Vagina (tissue), 2 donors: ENCODE data around the gene ZNF488. TPM values are rescaled to one million over a fixed set of nuclear protein-coding genes. Genes with fewer than 3 reads are reported as not detected.
"Not testable (repeated sequence)": the region's sequence is repeated elsewhere in the genome, so short reads cannot be mapped to it uniquely, and the experiment has no call there.

Experiments
- DNase-seq, 2 donors: peaks; one replicate each; pipeline ENCODE4 v3.0.0-alpha.2; 2017; ENCODE audit errors: extremely low spot score in 2 of 2
- H3K27ac ChIP-seq: fragments of 200-600 bp; sonication (generic); one replicate; pipeline ENCODE4 v1.5.1; 2019
- H3K27me3 ChIP-seq: fragments of 200-600 bp; sonication (generic); one replicate; pipeline ENCODE4 v1.5.1; 2019
- H3K36me3 ChIP-seq, 2 donors: fragments of 200-600 bp; sonication (generic); one replicate each; pipeline ENCODE4 v1.5.1; 2017 to 2019
- H3K4me1 ChIP-seq: fragments of 200-600 bp; sonication (generic); one replicate; pipeline ENCODE4 v1.5.1; 2019
- H3K4me3 ChIP-seq, 2 donors: fragments of 200-600 bp; sonication (generic); 1 replicate in 1 of 2; 2 replicates in 1 of 2; pipeline ENCODE4 v1.5.1; 2016 to 2019
- H3K9me3 ChIP-seq: fragments of 200-600 bp; sonication (generic); one replicate; pipeline ENCODE4 v1.5.1; 2019
- POLR2A ChIP-seq, 2 donors: fragments of 450-650 bp; IDR thresholded peaks; one replicate each; pipeline ENCODE4 v1.6.1; 2017; ENCODE audit warnings: antibody characterized with exemption in 2 of 2, mild to moderate bottlenecking in 2 of 2, moderate library complexity in 2 of 2
- POLR2AphosphoS5 ChIP-seq, 2 donors: sonication (generic); formaldehyde crosslinking; IDR thresholded peaks; one replicate each; pipeline ENCODE4 v1.9.0; 2017; ENCODE audit warnings: antibody characterized with exemption in 2 of 2, mild to moderate bottlenecking in 2 of 2, low read depth in 1 of 2; ENCODE audit not compliant: insufficient read depth in 1 of 2
- intact Hi-C: fragments of 100-400 bp; cut with DNase I; formaldehyde crosslinking; loops from one replicate; pipeline ENCODE4 v1.15.1; 2023
- total RNA-seq: library from RNA; depleted of rRNA; stranded (reverse); fragments of >200 nt; gene quantifications from one replicate; pipeline ENCODE4 v1.2.3, GENCODE V29; 2016
- TF ChIP-seq, protein P1 (sequence below), 3 experiments: fragments of 450-650 bp in 2 of 3; fragments of 200-600 bp in 1 of 3; sonication (generic) in 1 of 3; IDR thresholded peaks; one replicate each; pipeline ENCODE4 v1.5.1; 2017 to 2019; ENCODE audit warnings: antibody characterized with exemption in 3 of 3, mild to moderate bottlenecking in 2 of 3, moderate library complexity in 2 of 3

ZNF488 gene
- total RNA-seq, 1 donor from 2014 or later, result not detected

DNA sequence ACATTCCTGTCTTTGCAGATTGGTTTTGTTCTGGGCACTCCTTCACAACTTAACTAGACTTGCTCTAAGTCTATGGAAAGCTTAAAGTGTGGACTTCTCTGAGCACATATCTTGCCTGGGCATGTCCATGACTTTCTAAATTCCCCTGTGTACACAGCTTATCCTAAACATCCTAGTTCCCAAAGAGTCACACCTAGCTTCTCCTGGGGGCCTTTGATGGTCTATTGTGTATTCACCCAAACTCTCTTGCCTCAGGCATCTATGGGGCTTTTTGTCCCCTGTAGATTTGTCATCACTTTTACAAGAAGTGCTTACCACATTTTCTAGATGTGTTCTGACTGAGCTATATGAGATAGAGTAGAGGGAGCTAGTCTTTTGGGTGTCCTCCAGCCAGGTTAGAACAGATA lies 12.2 kb upstream of the ZNF488 start:
- TF ChIP-seq POLR2A (IDR thresholded peaks at IDR 0.05), result no peak
- TF ChIP-seq, protein P1, sequence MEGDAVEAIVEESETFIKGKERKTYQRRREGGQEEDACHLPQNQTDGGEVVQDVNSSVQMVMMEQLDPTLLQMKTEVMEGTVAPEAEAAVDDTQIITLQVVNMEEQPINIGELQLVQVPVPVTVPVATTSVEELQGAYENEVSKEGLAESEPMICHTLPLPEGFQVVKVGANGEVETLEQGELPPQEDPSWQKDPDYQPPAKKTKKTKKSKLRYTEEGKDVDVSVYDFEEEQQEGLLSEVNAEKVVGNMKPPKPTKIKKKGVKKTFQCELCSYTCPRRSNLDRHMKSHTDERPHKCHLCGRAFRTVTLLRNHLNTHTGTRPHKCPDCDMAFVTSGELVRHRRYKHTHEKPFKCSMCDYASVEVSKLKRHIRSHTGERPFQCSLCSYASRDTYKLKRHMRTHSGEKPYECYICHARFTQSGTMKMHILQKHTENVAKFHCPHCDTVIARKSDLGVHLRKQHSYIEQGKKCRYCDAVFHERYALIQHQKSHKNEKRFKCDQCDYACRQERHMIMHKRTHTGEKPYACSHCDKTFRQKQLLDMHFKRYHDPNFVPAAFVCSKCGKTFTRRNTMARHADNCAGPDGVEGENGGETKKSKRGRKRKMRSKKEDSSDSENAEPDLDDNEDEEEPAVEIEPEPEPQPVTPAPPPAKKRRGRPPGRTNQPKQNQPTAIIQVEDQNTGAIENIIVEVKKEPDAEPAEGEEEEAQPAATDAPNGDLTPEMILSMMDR (IDR thresholded peaks at IDR 0.05), result no peak
- TF ChIP-seq POLR2AphosphoS5 (IDR thresholded peaks at IDR 0.05; ENCODE audit: insufficient read depth in 1 of 2, low read depth in 1 of 2), result peak in 1 of 2 donors; percentile 55
- Histone ChIP-seq H3K36me3 (no peaks in the 10 kb centered on the region), H3K4me3 (no peak overlapping the region), H3K27ac (no peak overlapping the region), H3K27me3 (no peaks in the 10 kb centered on the region), H3K9me3 (no peaks in the 10 kb centered on the region), H3K4me1 (no peaks in the 10 kb centered on the region)
- intact Hi-C loops, result no loop called here
- peak in 1 of 2 donors; percentile 42 for DNase-seq

DNA sequence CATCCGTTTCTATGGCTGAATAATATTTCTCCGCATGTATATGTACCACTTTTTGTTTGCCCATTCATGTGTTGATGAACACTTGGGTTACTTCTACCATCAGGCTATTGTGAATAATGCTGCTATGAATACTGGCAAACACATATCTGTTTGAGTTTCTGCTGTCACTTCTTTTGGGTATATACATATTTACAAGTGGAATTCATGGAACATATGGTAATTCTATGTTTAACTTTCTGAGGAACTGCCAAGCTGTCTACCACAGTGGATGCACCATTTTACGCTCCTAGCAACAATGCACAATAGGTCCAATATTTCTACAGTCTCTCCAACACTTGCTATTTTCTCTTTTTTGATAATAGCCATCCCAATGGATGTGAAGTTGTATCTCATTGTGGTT lies 5.5 kb upstream of the ZNF488 start:
- Histone ChIP-seq H3K4me3 (no peak overlapping the region), H3K9me3 (no peaks in the 10 kb centered on the region), H3K27ac (no peak overlapping the region), H3K27me3 (no peaks in the 10 kb centered on the region), H3K36me3 (no peaks in the 10 kb centered on the region), H3K4me1 (no peaks in the 10 kb centered on the region)
- TF ChIP-seq, protein P1 (IDR thresholded peaks at IDR 0.05), result no peak
- TF ChIP-seq POLR2AphosphoS5 (IDR thresholded peaks at IDR 0.05; ENCODE audit: insufficient read depth in 1 of 2, low read depth in 1 of 2) (no peak), POLR2A (IDR thresholded peaks at IDR 0.05) (no peak)
- intact Hi-C loops, result no loop called here
- no peak for DNase-seq

DNA sequence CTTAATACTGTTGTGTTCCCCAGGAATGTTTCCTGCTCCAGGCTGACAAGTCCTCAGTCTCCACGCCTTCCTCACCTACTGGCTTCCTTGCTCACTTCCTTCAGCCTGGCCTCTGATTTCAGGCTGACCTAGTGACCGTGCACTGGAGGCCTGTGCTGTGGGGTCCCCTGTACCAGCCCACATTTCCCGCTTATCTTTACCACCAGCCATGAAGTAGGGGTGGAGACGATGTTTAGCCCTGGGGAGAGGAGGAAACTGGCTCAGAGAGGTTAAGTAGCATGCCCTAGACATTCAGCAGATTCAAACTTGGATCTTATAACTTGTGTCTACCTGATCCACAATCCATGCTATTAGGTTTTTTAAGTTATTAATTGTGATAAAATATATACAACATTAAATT lies 4.8 kb upstream of the ZNF488 start:
- Histone ChIP-seq H3K27ac (no peak overlapping the region), H3K4me1 (peaks cover 1% of the 10 kb centered on the region), H3K36me3 (no peaks in the 10 kb centered on the region), H3K27me3 (no peaks in the 10 kb centered on the region), H3K9me3 (no peaks in the 10 kb centered on the region), H3K4me3 (no peak overlapping the region)
- DNase-seq, result peak in 1 of 2 donors; percentile 34
- intact Hi-C loops, result no loop called here
- TF ChIP-seq POLR2AphosphoS5 (IDR thresholded peaks at IDR 0.05; ENCODE audit: insufficient read depth in 1 of 2, low read depth in 1 of 2), result no peak
- no peak for TF ChIP-seq POLR2A (IDR thresholded peaks at IDR 0.05)
- TF ChIP-seq, protein P1 (IDR thresholded peaks at IDR 0.05), result no peak

DNA sequence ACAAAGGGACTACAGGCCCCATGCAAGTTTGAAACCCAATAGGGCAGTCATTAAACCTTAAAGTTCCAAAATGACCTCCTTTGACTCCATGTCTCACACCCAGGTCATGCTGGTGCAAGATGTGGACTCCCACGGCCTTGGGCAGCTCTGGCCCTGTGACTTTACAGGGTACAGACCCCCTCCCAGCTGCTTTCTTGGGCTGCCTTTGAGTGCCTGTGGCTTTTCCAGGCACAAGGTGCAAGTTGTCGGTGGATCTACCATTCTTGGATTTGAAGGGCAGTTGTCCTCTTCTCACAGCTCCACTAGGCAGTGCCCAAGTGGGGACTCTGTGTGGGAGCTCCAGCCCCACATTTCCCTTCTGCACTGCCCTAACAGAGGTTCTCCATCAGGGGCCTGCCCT lies 2.0 kb upstream of the ZNF488 start:
- H3K4me3 ChIP-seq, H3K36me3 ChIP-seq, H3K9me3 ChIP-seq, H3K27ac ChIP-seq, H3K4me1 ChIP-seq, intact Hi-C loops, H3K27me3 ChIP-seq: not testable (repeated sequence)
- DNase-seq, result peak; percentile 52 to 71

DNA sequence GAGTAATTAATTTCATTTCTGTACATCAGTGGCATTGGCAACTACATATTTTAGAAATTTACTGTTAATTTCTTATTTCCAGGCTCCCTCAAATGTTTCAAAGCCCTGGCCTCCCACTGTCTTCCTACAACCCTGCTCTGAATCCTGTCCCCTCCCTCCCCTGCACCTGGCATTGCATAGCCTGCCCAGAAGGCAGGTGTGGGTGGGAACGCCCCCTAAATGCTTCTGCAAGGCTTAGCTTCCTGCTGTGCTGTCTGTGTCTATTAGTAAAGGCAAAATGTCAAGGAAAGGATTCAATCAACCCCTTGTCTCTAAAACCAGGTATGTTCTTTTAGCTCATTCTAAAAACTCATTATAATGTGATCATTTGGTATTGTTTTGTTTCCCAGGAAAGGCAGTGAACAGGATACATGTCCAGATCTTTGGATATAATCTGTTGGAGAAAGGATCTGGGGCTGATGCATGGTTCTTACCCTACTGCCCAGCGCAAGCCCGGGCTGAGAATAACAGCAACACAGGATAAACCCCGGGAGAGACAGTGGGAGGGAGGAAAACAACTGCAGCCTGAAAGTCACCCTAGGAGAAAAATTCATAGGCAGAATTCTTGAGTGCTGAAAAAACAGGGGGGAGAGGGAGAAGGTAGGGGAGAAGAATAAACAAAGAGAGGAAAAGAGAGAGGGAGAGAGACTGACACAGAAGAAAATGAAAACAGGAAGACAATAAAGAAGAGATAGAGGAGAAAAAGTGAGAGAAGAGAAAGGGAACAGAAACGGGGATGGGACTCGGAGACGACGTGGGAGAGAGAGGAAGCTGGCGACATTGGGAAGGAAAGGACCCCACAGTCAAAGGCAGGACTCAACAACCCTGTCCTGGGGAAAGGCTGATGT lies 589 bp downstream of the ZNF488 start:
- Histone ChIP-seq H3K4me1 (peaks cover 6% of the 10 kb centered on the region), H3K27ac (no peak overlapping the region), H3K27me3 (no peaks in the 10 kb centered on the region), H3K9me3 (no peaks in the 10 kb centered on the region), H3K4me3 (peak overlapping the region; percentile 67 to 79), H3K36me3 (no peaks in the 10 kb centered on the region)
- peak in 1 of 2 donors; percentile 42 for DNase-seq
- TF ChIP-seq POLR2A (IDR thresholded peaks at IDR 0.05) (no peak), POLR2AphosphoS5 (IDR thresholded peaks at IDR 0.05; ENCODE audit: insufficient read depth in 1 of 2, low read depth in 1 of 2) (no peak)
- TF ChIP-seq, protein P1 (IDR thresholded peaks at IDR 0.05), result no peak
- intact Hi-C loops, result loop anchor here (5.0 kb wide), 1 partner anchor 1101 kb away; no protein-coding TSS in a partner anchor
